GM21367 (cell line): ENCODE measurements around the gene CHST15.

Experiments used
- ATAC-seq: cut with Tn5 transposase; IDR thresholded peaks from one replicate; pipeline ENCODE4 v1.9.1; 2021; ENCODE audit not compliant: unreplicated experiment

CHST15 gene

DNA sequence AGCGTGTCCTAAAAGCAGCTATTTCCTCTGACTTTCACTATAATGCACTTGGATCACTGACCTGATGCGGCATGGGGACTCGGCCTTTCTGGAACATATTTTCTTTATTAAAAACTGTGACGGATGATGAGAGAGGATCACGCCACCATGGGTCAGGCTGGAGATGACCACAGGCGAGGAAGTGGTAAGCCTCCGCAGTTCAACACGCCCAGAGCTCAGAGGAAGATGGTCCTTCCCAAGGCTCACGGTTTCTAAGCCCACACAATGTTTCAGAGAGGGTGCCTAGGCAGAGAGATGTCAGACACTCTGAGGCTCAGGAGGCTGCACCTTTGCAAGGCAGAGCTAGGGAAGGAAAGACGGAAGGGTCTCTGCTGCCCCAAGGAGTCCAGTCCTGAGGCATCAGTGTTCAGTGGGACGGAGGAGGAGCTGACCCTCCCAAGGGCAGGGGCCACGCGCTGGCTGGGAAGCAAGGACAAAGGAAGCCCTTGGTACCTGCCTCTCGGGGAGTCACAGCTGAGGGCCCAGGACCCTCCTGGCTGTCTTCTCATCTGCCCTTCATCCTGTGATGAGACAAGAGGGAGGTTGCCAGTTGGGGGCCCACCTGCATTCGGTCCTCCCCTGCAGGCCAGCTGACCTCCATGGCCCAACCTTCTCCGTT lies 9.5 kb downstream of the CHST15 start:
- ATAC-seq: no peak

DNA sequence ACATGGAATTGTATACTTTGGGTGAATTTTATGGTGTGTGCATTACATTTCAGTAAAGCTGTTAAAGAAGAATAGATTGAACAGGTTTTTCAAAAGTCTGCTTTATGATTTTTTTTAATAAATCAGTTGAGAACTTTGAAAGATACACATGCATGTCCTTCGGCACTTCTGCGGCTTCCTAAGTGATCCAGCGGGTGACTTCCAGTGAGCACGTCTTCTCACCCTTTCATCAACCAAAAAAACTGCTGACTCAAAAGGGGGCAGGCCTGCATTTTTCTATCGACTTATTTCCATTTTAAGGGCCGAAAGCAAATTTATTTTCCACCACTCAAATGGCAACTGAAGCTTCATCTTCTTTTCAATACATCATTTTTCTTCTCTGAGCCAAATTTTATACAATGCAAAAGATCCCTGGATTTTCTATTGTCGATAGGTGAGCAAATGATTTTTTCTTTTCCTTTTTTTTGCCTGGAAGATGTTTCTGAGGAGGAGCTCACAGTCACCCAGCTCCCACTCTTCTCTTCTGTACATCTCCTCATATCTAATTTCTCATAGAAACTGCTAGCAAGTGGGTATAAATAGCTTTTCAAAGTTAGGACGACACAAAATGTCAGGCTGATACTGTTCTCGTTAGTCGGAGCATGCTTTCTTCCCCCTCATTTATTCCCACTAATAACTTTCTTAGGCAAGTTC lies 10.2 kb downstream of the CHST15 start:
- no peak for ATAC-seq

DNA sequence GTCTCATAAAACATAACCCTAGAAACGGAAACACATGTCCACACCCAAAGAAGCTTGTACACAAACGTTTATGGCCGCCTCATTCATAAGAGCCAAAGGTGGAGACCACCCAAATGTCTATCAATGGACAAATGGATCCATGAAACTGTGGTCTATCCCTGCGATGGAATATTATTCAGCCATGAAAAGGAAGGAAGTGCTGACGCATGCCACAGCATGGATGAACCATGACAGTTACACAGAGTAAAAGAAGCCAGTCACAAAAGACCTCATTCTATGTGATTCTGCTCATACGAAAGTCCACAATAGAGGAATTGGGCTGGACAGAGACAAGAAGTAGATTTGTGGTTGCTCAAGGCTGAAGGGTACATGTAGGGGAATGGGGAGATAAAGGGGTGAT lies 10.8 kb downstream of the CHST15 start:
- ATAC-seq: no peak

DNA sequence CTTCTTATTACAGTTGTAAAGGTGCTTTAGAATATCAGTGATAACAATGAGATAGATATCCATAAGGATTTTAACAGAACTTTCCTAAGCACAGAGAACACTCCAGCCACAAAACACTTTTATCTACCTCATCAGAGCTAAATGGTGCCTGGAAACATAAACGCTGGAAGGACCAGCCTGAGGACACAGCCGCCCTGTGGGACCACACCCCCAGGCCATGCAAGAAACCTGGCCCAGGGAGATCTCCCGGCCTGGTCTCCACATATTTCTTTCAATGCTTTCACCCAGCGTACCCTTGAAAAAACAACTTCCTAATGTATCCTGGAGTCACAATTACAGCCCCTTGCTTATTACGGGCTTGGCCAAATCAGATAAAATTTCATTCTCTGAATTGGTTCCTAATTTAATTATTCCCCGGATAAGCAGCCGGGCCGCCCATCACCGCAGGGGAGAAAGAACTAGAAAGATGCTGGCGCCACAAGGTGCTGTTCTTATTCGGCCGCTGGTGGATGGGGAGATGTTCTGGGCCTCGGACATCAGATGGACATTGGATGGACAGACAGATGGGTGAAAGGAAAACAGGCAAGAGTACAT lies 11.8 kb downstream of the CHST15 start:
- no peak for ATAC-seq

DNA sequence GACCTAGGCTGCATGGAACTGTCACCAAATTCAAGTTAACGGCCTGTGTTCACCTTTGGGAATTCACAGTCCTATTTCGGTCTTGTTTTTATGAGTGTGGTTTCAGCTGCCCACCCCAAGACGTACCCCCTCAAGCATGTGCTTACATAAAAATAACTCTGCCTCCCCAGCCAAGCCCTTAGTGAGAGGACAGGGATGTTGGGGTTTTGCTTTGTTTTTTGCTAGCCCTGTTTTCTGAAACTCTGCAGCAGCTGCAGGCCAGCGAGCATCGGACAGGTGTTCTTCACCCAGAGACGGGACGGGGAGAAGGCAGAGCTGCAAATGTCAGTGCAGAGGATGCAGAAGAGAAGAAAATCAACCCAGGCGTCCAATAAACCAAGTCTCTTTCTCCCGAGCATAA lies 13.5 kb downstream of the CHST15 start:
- ATAC-seq: no peak

DNA sequence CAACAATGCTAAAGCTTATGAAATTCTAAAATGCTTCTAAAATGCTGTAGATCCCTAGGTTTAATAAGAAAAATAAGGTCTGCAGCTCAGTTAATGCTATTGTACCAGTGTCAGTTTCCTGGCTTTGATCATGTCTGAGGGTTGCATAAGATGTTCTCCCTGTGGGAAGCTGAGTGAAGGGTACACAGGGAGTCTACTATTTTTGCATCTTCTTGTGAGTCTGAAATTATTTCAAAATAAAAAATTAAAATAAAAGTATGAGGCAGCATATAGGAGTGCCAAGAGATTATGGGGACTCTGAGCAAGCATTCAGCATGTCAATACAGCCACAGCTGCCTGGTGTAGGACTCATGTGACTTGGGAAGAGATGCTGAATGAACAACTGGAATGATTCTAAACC lies 14.7 kb downstream of the CHST15 start:
- ATAC-seq: no peak

DNA sequence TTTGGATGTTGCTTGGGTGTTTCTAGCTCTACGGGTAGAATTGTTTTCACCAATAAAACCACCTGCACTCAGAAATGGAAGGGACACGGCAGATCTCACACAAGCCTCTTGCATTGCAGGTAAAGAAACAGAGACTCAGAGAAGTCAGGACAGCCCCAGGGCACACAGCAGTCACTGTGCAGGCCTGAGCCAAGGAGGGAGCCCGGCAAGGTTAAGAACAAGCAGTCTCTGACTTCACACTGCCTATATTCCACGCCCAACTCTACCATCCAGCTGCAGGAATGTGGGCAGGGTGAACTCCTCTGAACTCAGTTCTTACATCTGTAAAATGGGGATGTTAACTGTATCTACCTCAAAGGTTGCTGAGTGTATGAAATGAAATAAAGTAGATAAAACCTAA lies 15.4 kb downstream of the CHST15 start:
- ATAC-seq: no peak

DNA sequence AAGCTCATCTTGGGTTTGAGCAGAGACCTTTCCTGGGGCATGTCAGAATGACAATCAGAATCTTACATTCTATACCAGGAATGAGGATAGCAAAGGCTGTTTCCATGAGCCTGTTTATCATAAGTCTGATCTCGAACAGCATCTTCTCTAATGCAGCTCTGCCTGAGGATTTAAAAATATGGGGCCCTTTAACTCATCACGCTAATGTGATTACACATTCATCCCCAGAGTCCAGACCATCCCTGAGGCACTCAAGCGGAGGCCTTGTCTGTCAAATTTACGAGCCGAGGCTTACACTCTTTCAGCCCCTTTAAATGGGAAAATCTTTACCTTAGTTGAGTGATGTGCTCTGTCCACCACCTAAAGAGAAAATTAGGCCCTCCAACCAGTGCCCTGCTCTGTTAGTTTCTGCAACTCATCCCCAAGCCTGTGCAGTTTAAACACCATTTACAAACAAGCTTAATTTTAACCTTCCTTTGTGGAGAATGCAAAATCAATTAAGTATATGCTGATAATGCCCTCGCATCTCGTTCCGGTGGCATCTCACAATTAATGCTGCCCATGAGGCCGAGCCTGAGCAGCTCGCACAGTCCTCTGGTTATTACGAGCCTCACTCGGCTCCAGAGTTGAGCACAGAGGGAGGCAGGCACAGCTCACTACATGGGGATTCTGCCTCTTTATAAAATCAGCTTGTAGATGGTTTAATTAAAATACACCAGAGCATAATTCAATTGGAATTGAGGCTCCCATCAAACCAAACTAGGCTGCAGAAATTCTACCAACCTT lies 16.0 kb downstream of the CHST15 start:
- ATAC-seq: no peak

DNA sequence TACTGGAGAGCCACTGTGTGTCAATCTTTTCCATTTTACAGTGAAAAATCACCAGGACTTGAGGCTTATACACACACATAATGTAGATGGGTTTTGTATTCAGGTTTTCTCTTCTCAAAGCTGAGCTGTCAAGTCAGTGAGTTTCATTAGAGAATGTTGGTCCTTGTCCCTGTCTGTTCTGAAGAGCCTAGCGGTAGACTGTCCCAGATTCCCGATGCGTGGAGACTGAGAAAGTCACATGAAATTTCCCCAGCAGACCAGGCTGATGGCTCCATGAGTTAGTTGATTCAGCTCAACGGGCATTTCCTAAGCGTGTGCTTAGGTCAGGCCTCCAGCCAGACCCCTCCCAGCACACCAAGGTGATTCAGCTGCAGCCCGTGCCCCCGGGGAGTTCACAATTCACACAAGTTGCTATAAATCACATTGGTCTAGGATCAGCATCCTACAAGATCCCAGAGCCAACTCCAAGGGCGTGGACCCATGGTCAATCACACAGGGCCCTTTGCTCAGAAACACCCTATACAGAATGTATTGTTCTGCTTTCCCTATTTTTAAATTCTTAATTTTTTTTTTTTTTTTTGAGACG lies 17.2 kb downstream of the CHST15 start:
- ATAC-seq: no peak

DNA sequence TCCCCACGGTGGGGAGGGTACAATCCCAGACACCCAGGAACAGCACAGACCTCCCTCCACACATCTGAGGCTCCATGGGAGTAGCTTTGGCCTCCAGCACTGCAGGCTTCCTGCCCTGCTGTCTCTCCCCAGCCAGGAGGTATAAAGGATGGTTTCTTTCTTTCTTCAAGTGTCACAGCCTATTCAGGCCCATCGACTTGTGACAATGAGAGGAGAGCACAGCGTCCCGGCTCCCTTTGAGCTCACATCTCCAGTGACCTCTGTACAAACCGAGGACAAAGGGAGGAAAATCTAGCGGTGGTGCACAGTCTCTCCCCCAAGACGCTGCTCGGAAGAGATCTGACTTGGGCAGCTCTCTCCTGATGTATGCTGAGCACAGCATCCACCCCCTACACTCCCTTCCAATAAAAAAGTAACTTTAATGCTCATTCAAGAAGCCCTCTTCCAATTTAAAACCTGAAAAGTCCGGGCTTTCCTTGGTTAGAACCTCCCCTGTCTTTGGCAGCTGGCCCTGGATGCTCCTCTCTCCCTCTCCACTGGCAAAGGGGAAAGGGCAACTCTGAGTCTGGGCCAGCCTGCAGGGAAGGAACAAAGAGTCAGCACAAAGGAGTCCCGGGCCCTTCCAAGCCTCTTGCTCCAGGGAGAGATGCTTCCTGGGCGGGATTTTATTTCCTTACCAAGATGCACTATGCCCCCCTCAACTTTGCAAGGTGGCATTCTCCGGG lies 18.0 kb downstream of the CHST15 start:
- no peak for ATAC-seq

DNA sequence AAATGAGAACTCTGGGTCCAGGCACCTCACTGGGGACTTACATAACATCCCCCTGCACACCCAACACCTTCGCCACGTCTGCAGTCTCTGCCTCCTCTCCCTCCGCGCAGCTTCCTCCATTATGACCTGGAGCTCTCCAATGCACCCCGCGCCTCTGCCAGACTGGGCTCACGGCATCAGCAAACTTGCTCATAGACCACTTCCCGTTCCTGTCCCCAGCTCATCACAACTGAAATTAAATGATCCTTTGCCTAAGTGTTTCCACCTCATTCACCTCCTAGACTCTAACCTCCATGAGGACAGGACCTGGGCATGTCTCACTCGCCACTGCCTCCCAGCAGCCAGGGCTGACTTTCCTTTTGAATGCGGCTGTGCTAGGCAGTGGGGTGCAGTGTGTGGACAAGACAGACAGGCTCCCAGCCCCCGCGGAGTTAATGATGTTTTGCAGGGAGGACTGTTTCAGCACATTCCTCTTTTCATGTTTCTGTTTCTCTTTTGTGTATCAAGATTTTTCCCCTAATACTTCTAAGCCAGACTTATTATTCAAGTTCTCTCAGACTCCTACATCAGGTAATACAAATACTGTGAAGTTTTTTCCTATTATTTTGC lies 18.8 kb downstream of the CHST15 start:
- no peak for ATAC-seq

DNA sequence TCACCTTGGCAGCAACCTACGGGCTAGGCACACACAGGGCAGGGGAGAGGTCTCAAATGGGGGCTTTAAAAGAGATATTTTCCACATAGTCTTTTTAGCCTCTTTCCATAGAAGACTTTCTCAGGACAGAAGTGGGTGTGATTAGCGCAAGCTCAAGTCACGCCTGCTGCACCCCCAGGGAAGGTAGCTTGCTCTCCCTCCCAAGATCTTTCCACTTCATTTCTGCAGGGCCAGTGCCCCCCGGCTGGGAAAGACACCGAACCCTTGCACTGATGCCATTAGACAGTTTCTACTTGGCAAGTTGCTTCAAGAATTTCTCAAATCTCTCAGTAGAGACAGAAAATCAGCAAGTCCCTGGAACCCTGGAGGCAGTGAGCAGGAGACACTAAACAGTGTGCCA lies 19.4 kb downstream of the CHST15 start:
- no peak for ATAC-seq

DNA sequence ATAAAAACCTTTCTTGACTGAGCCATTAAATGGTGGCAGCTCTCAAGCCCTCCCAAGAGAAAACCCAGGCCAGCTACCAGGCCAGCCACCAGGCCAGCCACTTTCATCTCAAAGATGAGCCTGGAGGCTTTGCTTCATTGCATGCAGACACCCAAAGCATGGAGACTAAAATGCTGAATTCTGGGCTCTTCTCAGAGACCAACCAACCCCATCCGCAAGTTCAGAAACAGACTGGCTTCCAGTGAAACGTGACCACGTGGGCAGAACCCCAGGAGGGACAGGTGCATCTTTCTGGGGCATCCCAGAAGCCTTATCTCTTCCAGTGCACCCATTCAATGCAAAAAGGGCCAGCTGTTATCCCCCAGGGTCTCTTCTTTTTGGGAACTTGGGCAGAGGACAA lies 20.9 kb downstream of the CHST15 start:
- ATAC-seq: no peak

DNA sequence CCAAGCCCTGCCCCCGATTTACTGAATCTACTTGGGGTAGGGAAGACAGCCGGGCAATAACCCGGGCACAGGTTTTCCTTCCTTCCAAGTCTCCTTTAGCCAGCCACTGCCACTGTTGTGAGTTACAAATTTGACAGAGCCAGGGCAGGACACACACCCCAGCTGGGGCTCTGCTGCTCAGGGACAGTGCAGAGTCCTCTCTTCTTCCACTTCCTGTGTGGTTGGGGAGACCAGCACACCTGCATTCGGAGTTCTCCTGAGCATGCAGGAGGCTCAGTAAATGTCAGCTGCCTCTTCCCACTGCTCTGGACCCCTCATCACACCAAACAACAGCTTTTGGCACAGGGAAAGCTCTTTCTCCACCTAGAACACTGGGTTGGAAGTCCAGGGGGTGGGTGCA lies 21.3 kb downstream of the CHST15 start:
- ATAC-seq: no peak

DNA sequence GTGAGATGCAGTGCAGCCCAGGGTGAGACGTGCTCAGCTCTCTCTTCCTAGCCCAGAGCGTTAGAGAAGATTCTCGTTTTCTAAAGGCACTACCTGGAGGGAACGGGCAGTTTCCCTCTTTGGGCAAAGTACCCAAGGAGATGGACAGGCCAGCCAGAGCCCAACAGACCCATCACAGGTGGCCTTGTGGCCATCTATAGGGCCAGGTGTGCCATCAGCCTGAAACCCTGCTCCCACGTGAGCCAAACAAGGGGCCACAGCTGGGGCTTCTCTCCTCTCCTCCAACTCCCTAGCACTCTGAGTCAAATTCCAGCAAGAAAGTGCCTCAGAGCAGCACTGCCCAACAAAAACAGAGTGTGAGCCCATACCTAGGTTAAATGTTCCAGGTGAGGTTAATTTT lies 22.3 kb downstream of the CHST15 start:
- ATAC-seq: no peak

DNA sequence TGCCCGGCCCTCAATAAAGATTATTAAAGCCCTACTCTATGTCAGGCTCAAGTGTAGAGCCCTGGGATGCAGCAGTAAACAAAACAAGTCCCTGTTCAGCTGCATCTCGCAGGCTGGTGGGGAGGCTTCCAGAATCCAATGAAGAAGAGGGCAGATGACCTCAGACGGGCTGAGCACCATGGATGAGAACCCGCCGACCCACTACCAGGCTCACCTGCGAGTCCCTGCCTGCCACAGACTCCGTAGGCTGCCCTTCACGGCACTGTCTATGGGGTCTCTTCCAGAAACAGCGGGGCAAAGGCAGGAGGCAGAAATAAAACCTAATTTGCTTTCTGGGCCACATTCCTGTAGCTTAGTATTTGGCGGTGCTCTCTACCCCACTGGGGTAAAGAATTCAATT lies 22.7 kb downstream of the CHST15 start:
- no peak for ATAC-seq

DNA sequence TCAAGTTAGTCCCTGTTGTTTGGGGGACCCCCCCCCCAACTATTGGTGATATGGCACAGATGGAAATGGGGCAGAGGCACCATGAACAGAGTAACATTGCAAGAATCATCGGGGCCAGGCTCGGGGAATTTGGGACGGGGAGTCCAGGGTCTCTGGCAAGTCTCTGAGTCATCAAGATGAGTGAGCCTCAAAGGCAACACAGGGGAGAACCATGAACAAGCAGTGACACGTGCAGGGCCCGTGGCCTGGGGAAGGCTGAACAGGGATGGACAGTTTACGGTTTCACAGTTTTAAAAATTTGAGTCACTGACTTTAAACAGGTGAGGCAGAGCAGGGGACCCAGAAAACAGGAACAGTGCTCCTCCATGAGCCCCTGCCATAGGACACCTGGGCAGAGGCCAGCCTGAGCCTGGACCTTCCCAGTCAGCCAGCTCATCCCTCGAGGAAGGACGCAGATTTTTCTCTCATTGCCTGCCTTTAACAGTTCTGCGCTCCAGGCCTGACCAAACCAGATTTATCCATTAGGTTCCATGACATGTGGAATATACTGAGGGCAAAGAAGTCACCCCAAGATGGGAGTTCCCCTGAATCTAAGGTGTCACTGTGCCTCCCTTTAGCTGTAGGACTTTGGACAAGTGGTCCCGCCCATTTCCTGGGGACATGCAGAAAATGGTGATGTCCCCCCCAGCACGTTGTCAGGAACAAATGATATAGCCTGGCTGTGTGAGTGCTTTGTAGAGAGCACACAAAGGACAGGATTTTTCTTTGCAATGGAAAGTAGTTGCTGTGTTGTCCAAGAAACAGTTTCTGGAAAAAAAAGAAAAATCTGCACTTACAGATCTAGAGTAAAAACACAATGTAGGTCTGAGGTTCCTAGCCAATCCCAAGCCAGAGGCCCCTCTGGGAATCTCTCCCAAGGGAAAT lies 23.8 kb downstream of the CHST15 start:
- ATAC-seq: no peak

DNA sequence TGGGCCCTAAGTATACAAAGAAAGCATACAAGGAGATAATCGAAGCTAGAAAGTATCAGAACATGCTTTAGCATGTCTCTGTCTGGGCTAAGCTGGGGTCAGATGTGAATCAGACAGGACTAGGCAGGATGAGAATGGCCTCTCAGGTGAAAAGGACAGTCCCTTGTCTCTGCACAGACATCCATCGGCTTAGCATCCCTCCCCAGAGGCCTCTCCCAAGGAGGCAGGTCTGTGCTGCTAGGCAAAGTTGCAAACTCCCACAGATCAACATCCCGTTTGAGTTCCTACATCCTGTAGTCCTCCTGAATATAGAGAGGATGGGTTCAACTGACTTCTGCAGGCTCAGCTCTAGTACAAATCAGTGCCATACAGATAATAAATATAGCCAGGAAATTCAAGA lies 24.5 kb downstream of the CHST15 start:
- ATAC-seq: no peak

DNA sequence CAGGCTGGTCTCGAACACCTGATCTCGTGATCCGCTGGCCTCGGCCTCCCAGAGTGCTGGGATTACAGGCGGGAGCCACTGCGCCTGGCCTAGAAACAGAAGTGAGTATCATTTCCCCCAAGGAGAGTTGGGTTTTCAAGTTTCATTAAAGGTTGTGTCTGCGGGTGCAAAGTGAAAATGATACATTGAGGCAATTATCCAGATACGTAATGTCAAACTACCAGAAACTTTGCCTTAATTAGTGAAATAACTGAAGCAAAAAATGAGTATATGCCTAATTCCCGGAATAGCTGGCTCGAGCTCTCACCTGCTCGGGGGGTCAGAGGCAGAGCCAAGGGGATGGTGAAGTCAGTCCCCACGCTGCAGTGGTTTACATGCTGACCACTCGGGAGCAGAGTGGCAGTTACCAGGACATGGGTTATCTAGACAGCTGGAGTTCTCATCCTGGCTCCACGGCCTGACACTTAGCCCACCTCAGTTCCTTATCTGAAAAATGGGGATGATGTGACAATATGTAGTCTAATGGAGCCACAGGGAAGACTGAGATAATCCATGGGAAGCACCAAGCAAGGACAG lies 25.5 kb downstream of the CHST15 start:
- no peak for ATAC-seq
